Subcutaneous adipose tissue (tissue), 4 donors: ENCODE measurements around the gene GOSR1. TPM values are rescaled to one million over a fixed set of nuclear protein-coding genes. Genes with fewer than 3 reads are reported as not detected.

Source experiments
- CTCF ChIP-seq: fragments of 450-650 bp; IDR thresholded peaks from one replicate; pipeline ENCODE4 v1.5.1; 2016; ENCODE audit warnings: low read depth, mild to moderate bottlenecking, control low read depth, antibody characterized with exemption, moderate library complexity
- total RNA-seq, 4 donors: library from RNA; depleted of rRNA; stranded (reverse); fragments of >200 nt; gene quantifications; one replicate each; pipeline ENCODE4 v1.1.0, GENCODE V29; 2016

Gene GOSR1
- total RNA-seq, 4 donors from 2014 or later, result 32.8 to 77.9 (median 36.6) TPM

GRCh38 chr17:30573603-30574175, 96.5 kb downstream of the GOSR1 start:
- TF ChIP-seq CTCF, result no peak

GRCh38 chr17:30576326-30576861, 99.2 kb downstream of the GOSR1 start:
- no peak for TF ChIP-seq CTCF

Other genes with a start within 250 kb of the GOSR1 start
- 1 to 10 TPM in 2 of 4 donors, not detected in 2; 1.3 TPM for gene SLC6A4, start 241.7 kb upstream of the GOSR1 start, total RNA-seq
- gene BLMH, start 185.5 kb upstream of the GOSR1 start, total RNA-seq, result 10 to 100 TPM; 17.0 to 32.4 (median 28.6) TPM
- gene TMIGD1, start 143.4 kb upstream of the GOSR1 start, total RNA-seq, result not detected
- gene CPD, start 98.5 kb upstream of the GOSR1 start, total RNA-seq, result 100 to 1,000 TPM in 1 of 4 donors, 10 to 100 TPM in 3; 70.9 to 143 (median 77.5) TPM